Mucosa of descending colon (tissue), 3 donors: ENCODE measurements around the gene PNKD. TPM values are rescaled to one million over a fixed set of nuclear protein-coding genes. Genes with fewer than 3 reads are reported as not detected.

Source experiments
- ATAC-seq: fragments of 200-7000 bp; cut with Tn5 transposase; one replicate; pipeline ENCODE4 v1.9.1; 2020; ENCODE audit warnings: mild to moderate bottlenecking, moderate library complexity
- DNase-seq, 3 donors: peaks; one replicate each; pipeline ENCODE4 v3.0.0-alpha.2; 2020
- H3K36me3 ChIP-seq: fragments of 200-600 bp; one replicate; pipeline ENCODE4 v1.8.0; 2021; ENCODE audit warnings: low read depth, mild to moderate bottlenecking
- H3K4me1 ChIP-seq: fragments of 200-600 bp; one replicate; pipeline ENCODE4 v1.8.0; 2021; ENCODE audit warnings: low read depth, mild to moderate bottlenecking
- H3K4me3 ChIP-seq: fragments of 200-600 bp; one replicate; pipeline ENCODE4 v1.8.0; 2021; ENCODE audit warnings: mild to moderate bottlenecking
- H3K9me3 ChIP-seq: fragments of 200-600 bp; one replicate; pipeline ENCODE4 v1.8.0; 2021; ENCODE audit warnings: mild to moderate bottlenecking
- CTCF ChIP-seq: fragments of 200-600 bp; IDR thresholded peaks from one replicate; pipeline ENCODE4 v1.8.0; 2022; ENCODE audit warnings: antibody characterized with exemption, mild to moderate bottlenecking
- intact Hi-C, 2 donors: fragments of 100-400 bp; cut with DNase I in 1 of 2; cut with micrococcal nuclease in 1 of 2; formaldehyde crosslinking; loops; one replicate each; pipeline versions ENCODE4 v1.11.0 to v1.11.1; 2022; cut with DNase I, micrococcal nuclease
- total RNA-seq, 3 donors: library from RNA; stranded (reverse); fragmentation: NEBNext Ultra II Directional in 2 of 3; extraction: Animal tissue kit (Norgen Biotek cat#: 25700) in 2 of 3; gene quantifications; one replicate each; pipeline versions ENCODE4 v1.2.1 to v1.2.4, GENCODE V29; 2021 to 2023
- donor health status: DM: no; HTN: no; CAD: no; lungs with moderate emphysema.
- donor health status: DM: no; HTN: no; CAD: no.
- donor health status: DM: no; HTN: yes; CAD: no.

Gene PNKD
- total RNA-seq, 3 donors from 2014 or later, result 77.1 to 101 (median 92.1) TPM

GRCh38 chr2:218275371-218276072 lies 5.2 kb downstream of the PNKD start:
- DNase-seq, result peak in 1 of 3 donors; percentile 26
- no peak for ATAC-seq
- H3K4me3 ChIP-seq, result no peak overlapping the region
- TF ChIP-seq CTCF, result no peak
- peaks cover 38% of the 10 kb centered on the region for H3K4me1 ChIP-seq
- intact Hi-C loops, result no loop called here
- H3K9me3 ChIP-seq, result no peaks in the 10 kb centered on the region
- peaks cover 15% of the 10 kb centered on the region for H3K36me3 ChIP-seq

GRCh38 chr2:218276986-218277755 lies 6.9 kb downstream of the PNKD start:
- DNase-seq, result peak in 2 of 3 donors; percentile 25 to 35
- no peak for TF ChIP-seq CTCF
- peaks cover 15% of the 10 kb centered on the region for H3K36me3 ChIP-seq
- H3K4me3 ChIP-seq, result no peak overlapping the region
- peaks cover 25% of the 10 kb centered on the region for H3K4me1 ChIP-seq
- intact Hi-C loops, result no loop called here
- ATAC-seq, result no peak
- H3K9me3 ChIP-seq, result no peaks in the 10 kb centered on the region

GRCh38 chr2:218277921-218278320 lies 7.6 kb downstream of the PNKD start:
- Histone ChIP-seq H3K9me3 (no peaks in the 10 kb centered on the region), H3K36me3 (peaks cover 15% of the 10 kb centered on the region), H3K4me3 (no peak overlapping the region), H3K4me1 (peaks cover 20% of the 10 kb centered on the region)
- intact Hi-C loops, result no loop called here
- DNase-seq (no peak), ATAC-seq (no peak)
- TF ChIP-seq CTCF, result no peak

- Histone ChIP-seq H3K9me3 (no peaks in the 10 kb centered on the region), H3K4me3 (no peak overlapping the region), H3K36me3 (peaks cover 15% of the 10 kb centered on the region), H3K4me1 (peaks cover 14% of the 10 kb centered on the region)
- no peak for TF ChIP-seq CTCF
- ATAC-seq, result no peak
- intact Hi-C loops, result no loop called here
- DNase-seq, result peak in 1 of 3 donors; percentile 37
Observed at GRCh38 chr2:218278531-218279360, 8.4 kb downstream of the PNKD start.

- intact Hi-C loops, result no loop called here
- no peaks in the 10 kb centered on the region for H3K9me3 ChIP-seq
- H3K4me3 ChIP-seq, result no peak overlapping the region
- no peak for TF ChIP-seq CTCF
- DNase-seq (no peak), ATAC-seq (no peak)
- no peaks in the 10 kb centered on the region for H3K36me3 ChIP-seq
- H3K4me1 ChIP-seq, result peaks cover 16% of the 10 kb centered on the region
Observed at GRCh38 chr2:218280260-218280870, 10.0 kb downstream of the PNKD start.
